ENCODE results near the gene YLPM1. TPM values are rescaled to one million over a fixed set of nuclear protein-coding genes. Genes with fewer than 3 reads are reported as not detected.

Gene YLPM1
- total and polyA plus RNA-seq, 2 donors (not counting 3 experiments of a cell fraction or from before 2014, with no cell fraction given), result 14.9 to 85.7 TPM

DNA sequence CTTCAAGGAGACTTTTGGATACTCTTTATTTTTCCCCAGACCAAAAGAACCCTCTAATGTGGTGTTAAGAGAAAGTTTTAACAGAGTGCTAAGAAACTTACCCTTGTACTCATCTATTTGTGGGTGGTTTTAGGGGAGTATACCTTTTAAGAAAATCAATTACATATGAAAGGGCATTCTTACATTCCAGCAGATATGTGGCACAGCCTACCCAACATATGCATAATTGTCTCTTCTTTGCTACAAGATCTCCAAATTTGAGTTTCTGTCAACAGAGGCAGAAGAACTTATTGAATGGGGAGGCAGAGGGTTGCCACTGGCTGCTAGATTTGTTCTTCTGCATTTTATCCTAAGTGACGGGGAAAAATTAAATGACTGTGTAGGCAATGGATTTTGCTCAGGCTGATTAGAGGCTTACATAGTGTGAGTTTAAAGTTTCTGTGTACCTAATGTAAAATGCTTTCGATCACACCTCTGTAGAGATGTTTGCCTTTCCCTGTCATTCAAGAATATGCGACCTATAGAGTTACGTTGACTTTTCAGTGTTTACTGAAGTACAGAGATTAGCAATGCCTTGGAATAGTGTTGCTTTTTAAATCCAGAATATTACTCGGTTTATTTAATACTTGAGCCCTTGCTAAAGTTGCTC lies 58.3 kb downstream of the YLPM1 start:
- H3K27ac ChIP-seq (ENCODE audit: insufficient read depth, low read depth, low read length), result no peak overlapping the region
- peaks cover 10 to 25% of the 10 kb centered on the region in 2 experiments for H3K36me3 ChIP-seq (ENCODE audit: control insufficient read depth in 2 of 2, extremely low read depth in 1 of 2, insufficient read depth in 2 of 2, low read length in 2 of 2)
- TF ChIP-seq GATA2 (IDR thresholded peaks at IDR 0.05; ENCODE audit: insufficient read depth, insufficient read length, low read depth, low read length), result no peak
- TF ChIP-seq POLR2A (IDR thresholded peaks at IDR 0.05; ENCODE audit: low read depth, low read length), result no peak
- TF ChIP-seq, protein P1, sequence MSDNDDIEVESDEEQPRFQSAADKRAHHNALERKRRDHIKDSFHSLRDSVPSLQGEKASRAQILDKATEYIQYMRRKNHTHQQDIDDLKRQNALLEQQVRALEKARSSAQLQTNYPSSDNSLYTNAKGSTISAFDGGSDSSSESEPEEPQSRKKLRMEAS (IDR thresholded peaks at IDR 0.05; ENCODE audit: insufficient read depth, insufficient read length), result no peak
- no peak for TF ChIP-seq POLR2AphosphoS5 (IDR thresholded peaks at IDR 0.05; ENCODE audit: insufficient read depth, low read depth, low read length)
- no peak for TF ChIP-seq FOS (IDR thresholded peaks at IDR 0.05; ENCODE audit: borderline replicate concordance, insufficient read depth, low read length)
- no peak for TF ChIP-seq EZH2 (IDR thresholded peaks at IDR 0.05; ENCODE audit: borderline replicate concordance, low read depth, low read length, severe bottlenecking)
- no peak for TF ChIP-seq CTCF (IDR thresholded peaks at IDR 0.05; ENCODE audit: extremely low read depth in 1 of 2, insufficient read depth in 1 of 2, low read depth in 1 of 2, low read length in 2 of 2)
- TF ChIP-seq JUN (IDR thresholded peaks at IDR 0.05; ENCODE audit: borderline replicate concordance, insufficient read depth, insufficient read length, low read depth), result no peak
- TF ChIP-seq MYC (IDR thresholded peaks at IDR 0.05; ENCODE audit: low read depth, low read length), result no peak
- no peaks in the 10 kb centered on the region for H4K20me1 ChIP-seq (replicated peaks; ENCODE audit: control insufficient read depth, extremely low read depth, insufficient read depth, low read length)
- no peaks in the 10 kb centered on the region for H3K79me2 ChIP-seq (ENCODE audit: control insufficient read depth, insufficient read depth, low read length)
- intact Hi-C loops (cut with micrococcal nuclease) (no loop called here), dilution Hi-C loops (cut with MboI; ENCODE audit: extremely low pct_ligation_motif_present, low sequenced_read_pairs) (no loop called here)
- POLR2A ChIA-PET, result no interaction called here
- H3K9me3 ChIP-seq (replicated peaks; ENCODE audit: control insufficient read depth, insufficient read depth, low read length), result no peaks in the 10 kb centered on the region
- H3K4me2 ChIP-seq (ENCODE audit: insufficient read depth, low read length), result no peak overlapping the region
- FAIRE-seq (no peak), DNase-seq (ENCODE audit: low read depth, low spot score) (no peak)
- H3K4me3 ChIP-seq (replicated peaks in 1 of 3; ENCODE audit: insufficient read depth in 1 of 3, low read depth in 1 of 3, low read length in 3 of 3), result no peak overlapping the region
- no peak overlapping the region for H3K9ac ChIP-seq (replicated peaks; ENCODE audit: extremely low read depth, insufficient read depth, low read length)
- H3K27me3 ChIP-seq (ENCODE audit: control insufficient read depth in 2 of 2, insufficient read depth in 2 of 2, low read length in 2 of 2), result no peaks in the 10 kb centered on the region
- H2AFZ ChIP-seq (ENCODE audit: low read depth, low read length), result no peak overlapping the region
- peaks cover 18% of the 10 kb centered on the region for H3K4me1 ChIP-seq (ENCODE audit: control insufficient read depth, extremely low read depth, insufficient read depth, low read length)
- no TSS peak for BruUV-seq (replicated peaks)
- CTCF ChIA-PET, result no interaction called here
- H3K9me1 ChIP-seq (replicated peaks; ENCODE audit: control insufficient read depth, extremely low read depth, insufficient read depth, low read length), result no peaks in the 10 kb centered on the region
